Transverse colon (tissue), 4 donors: ENCODE results near the gene ARGLU1. TPM values are rescaled to one million over a fixed set of nuclear protein-coding genes. Genes with fewer than 3 reads are reported as not detected.

Experiments used
- DNase-seq: peaks from one replicate; pipeline ENCODE4 v3.0.0-alpha.2; 2019
- H3K27ac ChIP-seq, 4 donors: fragments of 200-600 bp; sonication (generic); 2 replicates each; pipeline ENCODE4 v1.5.1; 2016 to 2018; ENCODE audit warnings: inconsistent platforms in 4 of 4
- H3K27me3 ChIP-seq: fragments of 200-600 bp; sonication (generic); 2 replicates; pipeline ENCODE4 v1.5.1; 2017; ENCODE audit warnings: inconsistent platforms
- H3K36me3 ChIP-seq, 4 donors: fragments of 200-600 bp; sonication (generic); 2 replicates each; pipeline ENCODE4 v1.5.1; 2017 to 2019; ENCODE audit warnings: inconsistent platforms in 4 of 4
- H3K4me1 ChIP-seq, 4 donors: fragments of 200-600 bp; sonication (generic); 2 replicates each; pipeline ENCODE4 v1.5.1; 2017 to 2020; ENCODE audit warnings: inconsistent platforms in 4 of 4
- H3K4me3 ChIP-seq, 4 donors: fragments of 200-600 bp; sonication (generic); 1 replicate in 1 of 4; 2 replicates in 3 of 4; pipeline versions ENCODE4 v1.5.1 to v1.6.1; 2017 to 2019; ENCODE audit warnings: inconsistent platforms in 4 of 4
- H3K9me3 ChIP-seq, 2 donors: fragments of 200-600 bp; sonication (generic); 2 replicates each; pipeline ENCODE4 v1.5.1; 2017 to 2019; ENCODE audit warnings: inconsistent platforms in 2 of 2
- CTCF ChIP-seq, 5 experiments: fragments of 200-600 bp in 3 of 5; fragments of 450-650 bp in 2 of 5; sonication (generic) in 3 of 5; IDR thresholded peaks; 1 replicate in 2 of 5; 2 replicates in 3 of 5; pipeline ENCODE4 v1.5.1; 2016 to 2017; ENCODE audit warnings: antibody characterized with exemption in 5 of 5, inconsistent platforms in 3 of 5, mild to moderate bottlenecking in 2 of 5, moderate library complexity in 1 of 5
- EP300 ChIP-seq: sonication (generic); formaldehyde crosslinking; IDR thresholded peaks from one replicate; pipeline ENCODE4 v1.6.1; 2017; ENCODE audit warnings: antibody characterized with exemption, low read depth
- POLR2A ChIP-seq: fragments of 450-650 bp; IDR thresholded peaks from one replicate; pipeline ENCODE4 v1.6.1; 2016; ENCODE audit warnings: antibody characterized with exemption, mild to moderate bottlenecking, moderate library complexity
- POLR2AphosphoS5 ChIP-seq, 3 donors: sonication (generic); formaldehyde crosslinking; IDR thresholded peaks; one replicate each; pipeline ENCODE4 v1.6.1; 2016; ENCODE audit warnings: antibody characterized with exemption in 3 of 3
- WGBS, 2 donors: methylation state at CpG; one replicate each; pipeline ENCODE4 v1.1.5; 2018; ENCODE audit warnings: low coverage in 1 of 2; 5-methylcytosine and 5-hydroxymethylcytosine counted together
- in situ Hi-C, 4 donors: fragments of 200-750 bp; cut with MboI; loops; one replicate each; pipeline versions ENCODE4 v1.15.0 to v1.15.1; 2017; ENCODE audit warnings: low sequenced_read_pairs in 3 of 4, low pct_ligation_motif_present in 1 of 4, low pct_unique_long_range_greater_than_20kb in 1 of 4
- intact Hi-C: fragments of 100-400 bp; cut with DNase I; formaldehyde crosslinking; loops from one replicate; pipeline ENCODE4 v1.15.1; 2023; ENCODE audit warnings: low total_unique reads
- total RNA-seq, 4 donors: library from RNA; depleted of rRNA; stranded (reverse); fragments of >200 nt; gene quantifications; one replicate each; pipeline ENCODE4 v1.1.0, GENCODE V29; 2016

The ARGLU1 gene
- total RNA-seq, 4 donors from 2014 or later, result 106 to 155 (median 155) TPM

- H3K4me3 ChIP-seq, result no peak overlapping the region
- peaks cover 0 to 24% (median 5%) of the 10 kb centered on the region in 4 donors for H3K36me3 ChIP-seq
- no peak for DNase-seq
- TF ChIP-seq CTCF (IDR thresholded peaks at IDR 0.05), result no peak
- H3K9me3 ChIP-seq, result no peaks in the 10 kb centered on the region
- H3K27ac ChIP-seq, result no peak overlapping the region
- peaks cover 0 to 18% (median 5%) of the 10 kb centered on the region in 4 donors for H3K4me1 ChIP-seq
- intact Hi-C loops (no loop called here), in situ Hi-C loops (loop anchor here in 2 of 4 donors (25.0 kb wide), 2 partner anchors 1961 to 1986 kb away; no protein-coding TSS in a partner anchor)
- WGBS, 2 donors, result 75 to 90% methylated on average over 2 to 3 of the region's 3 CpGs
- no peaks in the 10 kb centered on the region for H3K27me3 ChIP-seq
Measured at GRCh38 chr13:106548064-106548696, 19.8 kb downstream of the ARGLU1 start.

- no peaks in the 10 kb centered on the region for H3K27me3 ChIP-seq
- no peak overlapping the region for H3K4me3 ChIP-seq
- H3K27ac ChIP-seq, result no peak overlapping the region
- DNase-seq, result no peak
- in situ Hi-C loops (loop anchor here in 2 of 4 donors (25.0 kb wide), 2 partner anchors 1955 to 1980 kb away; no protein-coding TSS in a partner anchor), intact Hi-C loops (no loop called here)
- 88 to 98% methylated on average over 1 of the region's 1 CpG for WGBS, 2 donors
- H3K9me3 ChIP-seq, result no peaks in the 10 kb centered on the region
- TF ChIP-seq EP300 (no peak), POLR2A (no peak), POLR2AphosphoS5 (IDR thresholded peaks at IDR 0.05) (no peak), CTCF (IDR thresholded peaks at IDR 0.05) (no peak)
- peaks cover 0 to 22% (median 10%) of the 10 kb centered on the region in 4 donors for H3K36me3 ChIP-seq
- H3K4me1 ChIP-seq, result no peaks in the 10 kb centered on the region
Measured at GRCh38 chr13:106541826-106542225, 26.1 kb downstream of the ARGLU1 start.

GRCh38 chr13:106540613-106541012 lies 27.3 kb downstream of the ARGLU1 start:
- in situ Hi-C loops (loop anchor here in 2 of 4 donors (25.0 kb wide), 2 partner anchors 1953 to 1978 kb away; no protein-coding TSS in a partner anchor), intact Hi-C loops (no loop called here)
- H3K36me3 ChIP-seq, result peaks cover 0 to 22% (median 10%) of the 10 kb centered on the region in 4 donors
- H3K4me3 ChIP-seq, result no peak overlapping the region
- no peak for DNase-seq
- H3K4me1 ChIP-seq, result peaks cover 3 to 7% (median 5%) of the 10 kb centered on the region in 4 donors
- WGBS, 2 donors, result 76 to 82% methylated on average over 4 of the region's 4 CpGs
- TF ChIP-seq POLR2AphosphoS5 (IDR thresholded peaks at IDR 0.05), result no peak
- TF ChIP-seq EP300, result no peak
- no peak for TF ChIP-seq POLR2A
- TF ChIP-seq CTCF (IDR thresholded peaks at IDR 0.05), result no peak
- H3K27ac ChIP-seq, result no peak overlapping the region
- no peaks in the 10 kb centered on the region for H3K9me3 ChIP-seq
- no peaks in the 10 kb centered on the region for H3K27me3 ChIP-seq

GRCh38 chr13:106537521-106537920 lies 30.4 kb downstream of the ARGLU1 start:
- Histone ChIP-seq H3K4me1 (peaks cover 3 to 12% (median 8%) of the 10 kb centered on the region in 4 donors), H3K36me3 (peaks cover 0 to 7% (median 3%) of the 10 kb centered on the region in 4 donors), H3K27ac (no peak overlapping the region), H3K27me3 (peaks cover 7% of the 10 kb centered on the region), H3K9me3 (no peaks in the 10 kb centered on the region), H3K4me3 (no peak overlapping the region)
- in situ Hi-C loops, result loop anchor here in 2 of 4 donors (25.0 kb wide), 2 partner anchors 1950 to 1975 kb away; no protein-coding TSS in a partner anchor
- TF ChIP-seq CTCF (IDR thresholded peaks at IDR 0.05) (no peak), POLR2AphosphoS5 (IDR thresholded peaks at IDR 0.05) (no peak), POLR2A (no peak), EP300 (no peak)
- intact Hi-C loops, result no loop called here
- WGBS, 2 donors, result 62 to 65% methylated on average over 3 of the region's 3 CpGs
- DNase-seq, result no peak
